IPS-NIHi7 (cell line): ENCODE measurements around the gene SLC36A3.
"Not testable (repeated sequence)": the region's sequence is repeated elsewhere in the genome, so short reads cannot be mapped to it uniquely, and the experiment has no call there.

Source experiments
- DNase-seq: peaks from one replicate; pipeline ENCODE4 v3.0.0; 2012; ENCODE audit warnings: mixed read lengths; ENCODE audit errors: extremely low spot score

Gene SLC36A3

DNA sequence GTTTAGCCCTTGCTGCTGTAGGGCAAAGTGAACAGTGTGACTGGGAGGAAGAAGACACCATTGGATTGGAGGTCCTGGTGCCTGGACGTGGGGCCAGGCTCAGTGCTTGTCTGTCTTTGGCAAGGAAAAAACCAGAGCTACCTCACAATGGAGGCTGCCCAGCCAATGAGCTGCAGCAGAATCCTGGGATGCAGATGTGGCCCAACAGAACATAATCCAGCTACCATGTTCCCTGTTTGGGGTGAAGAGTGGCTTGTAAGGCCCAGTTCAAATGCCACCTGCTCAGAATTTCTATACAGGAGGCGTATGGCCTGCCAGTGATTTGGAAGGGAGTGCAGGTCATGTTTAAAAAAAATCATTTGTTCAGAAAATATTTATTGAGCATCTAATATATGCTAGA lies at the start of gene SLC36A3:
Gene SLC36A3 (minus strand): TSS at position 101 of the 400 bp plus-strand sequence. CDS start 412 bp downstream, outside the sequence.
- DNase-seq, result no peak

DNA sequence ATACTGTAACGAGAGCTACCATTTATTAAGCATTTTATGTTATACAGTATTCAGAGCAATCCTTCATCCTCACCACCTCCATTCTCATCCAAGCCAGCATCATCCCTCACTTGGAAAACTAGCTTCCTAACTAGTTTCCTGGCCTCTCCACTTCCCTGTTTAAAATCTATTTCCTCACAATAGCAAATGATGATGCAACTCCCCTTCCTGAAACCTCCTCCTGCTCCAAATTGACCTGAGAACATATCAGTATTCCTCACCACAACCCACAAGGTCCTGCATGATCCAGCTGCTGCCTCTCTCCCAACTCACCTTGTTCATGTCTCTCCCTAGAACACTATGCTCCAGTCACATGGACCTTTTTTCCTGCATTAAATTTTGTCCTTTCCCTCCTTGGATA lies 48.1 kb upstream of the SLC36A3 start:
- DNase-seq, result no peak

DNA sequence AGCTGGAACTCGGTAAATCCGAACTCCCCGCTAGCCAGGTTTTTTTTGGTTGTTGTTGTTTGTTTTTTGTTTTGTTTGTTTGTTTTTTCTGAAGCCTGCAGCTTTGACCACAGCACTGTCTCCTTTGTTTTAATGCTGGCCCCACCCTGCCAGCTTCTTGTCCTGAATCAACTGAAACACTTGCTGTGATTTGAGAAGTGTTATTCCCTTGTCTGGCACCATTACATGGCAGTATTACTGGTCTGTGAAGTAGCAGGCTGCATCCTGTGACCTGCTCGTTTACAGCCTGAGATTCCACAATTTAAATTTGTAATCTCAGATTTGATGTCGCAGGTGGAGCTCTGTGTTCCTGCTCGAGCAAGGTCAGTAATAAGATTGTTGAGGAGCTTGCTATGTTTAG lies 45.2 kb upstream of the SLC36A3 start:
- DNase-seq, result peak; percentile 45

DNA sequence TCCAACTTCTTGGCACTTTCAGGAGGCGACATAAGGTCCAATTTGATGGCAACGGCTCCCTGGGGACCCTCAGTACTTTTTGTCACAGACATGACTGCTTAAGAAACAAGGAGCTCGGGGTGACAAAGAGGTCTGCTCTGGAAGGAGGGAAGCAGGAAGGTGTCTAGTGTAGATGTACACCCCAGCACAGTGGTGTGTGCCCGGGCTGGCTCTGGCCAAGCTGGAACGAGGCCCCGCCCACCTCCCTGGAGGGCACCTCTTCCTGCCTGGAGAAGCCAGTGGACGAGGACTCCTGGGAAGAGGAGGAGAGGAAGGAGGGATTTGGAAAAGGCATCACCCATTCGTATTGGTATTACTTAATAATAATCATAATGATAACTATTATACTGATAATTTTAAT lies 43.8 kb upstream of the SLC36A3 start, which contains the start of gene SLC36A2:
Gene SLC36A2 (minus strand): TSS at position 191 of the 400 bp plus-strand sequence. CDS start 99 bp downstream, at position 92.
- no peak for DNase-seq

DNA sequence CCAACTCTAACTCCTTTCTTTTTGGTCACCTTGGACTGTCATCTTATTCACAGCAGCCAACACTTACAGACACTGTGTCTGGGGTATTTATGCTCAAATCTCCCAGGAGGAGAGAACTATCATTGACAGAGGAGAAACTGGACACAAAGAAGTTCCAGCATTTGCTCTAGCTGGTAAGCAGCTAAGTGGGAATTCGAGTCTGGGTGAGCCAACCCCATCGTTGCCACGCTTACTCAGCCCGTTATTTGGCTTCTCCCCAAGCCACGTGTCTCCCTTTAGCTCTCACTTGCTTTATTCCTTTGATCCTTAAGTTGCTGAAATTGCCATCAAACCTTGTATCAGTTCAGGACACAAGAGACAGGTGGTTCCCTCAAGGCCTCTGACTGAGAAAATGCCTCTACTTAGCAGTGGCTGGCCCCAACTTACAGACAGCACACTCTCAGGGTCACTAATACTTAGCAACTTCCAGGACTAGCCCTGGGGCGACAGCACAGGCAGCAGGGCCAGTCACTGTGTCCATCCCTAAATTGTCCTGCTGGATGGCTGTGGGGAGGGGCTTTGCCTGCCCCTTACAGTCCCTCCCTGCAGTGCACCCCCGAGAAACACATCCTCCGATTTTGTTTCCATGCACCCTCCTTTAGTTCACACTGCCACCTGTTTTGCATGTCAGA lies 42.4 kb upstream of the SLC36A3 start:
- no peak for DNase-seq

DNA sequence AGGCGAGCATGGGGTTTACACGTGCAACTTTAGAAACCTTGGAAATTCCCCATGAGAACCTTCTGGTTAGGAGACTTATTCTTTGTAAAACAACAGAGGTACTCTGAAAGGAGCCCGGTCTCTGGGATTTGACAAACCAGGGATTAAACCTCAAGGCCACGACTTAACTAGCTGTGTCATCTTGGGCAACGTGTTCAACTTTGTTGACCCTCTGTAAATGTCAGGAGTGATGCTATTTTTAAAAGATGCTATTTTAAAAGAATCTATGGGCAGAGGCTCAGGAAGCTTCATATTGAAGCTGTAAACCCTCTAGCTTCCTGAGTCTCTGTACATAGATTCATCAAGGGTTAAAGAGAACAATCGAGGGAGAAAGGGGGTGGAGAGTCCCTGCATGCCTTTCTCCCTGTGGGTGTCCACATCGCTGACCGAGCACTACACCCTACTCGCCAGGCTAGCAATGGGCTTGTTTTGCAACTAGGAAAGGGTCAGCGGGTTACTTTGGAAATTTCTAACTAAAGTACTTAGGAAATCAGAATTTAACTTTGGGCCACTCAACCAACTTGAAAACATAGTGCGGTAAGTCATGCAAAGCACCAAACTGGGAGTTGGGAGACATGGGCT lies 41.7 kb upstream of the SLC36A3 start:
- DNase-seq, result no peak

DNA sequence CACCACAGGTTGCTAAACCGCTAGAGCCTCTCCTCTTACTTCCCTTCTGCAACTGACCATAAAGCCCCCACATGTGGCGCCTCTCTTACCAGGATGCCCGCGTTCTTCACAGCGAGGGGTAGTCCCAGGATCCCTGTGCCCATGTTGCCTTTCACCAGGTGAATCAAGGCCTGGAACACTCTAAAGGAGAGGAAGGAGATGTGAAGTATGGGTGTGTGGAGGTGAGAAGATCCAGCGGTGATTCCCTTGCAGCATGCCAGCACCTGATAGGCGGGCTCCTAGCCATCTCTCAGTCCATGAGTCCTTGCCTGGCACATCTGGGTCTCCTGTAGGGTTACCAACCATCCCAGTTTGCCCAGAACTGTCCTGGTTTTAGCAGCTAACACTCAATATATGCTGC lies 40.5 kb upstream of the SLC36A3 start:
- no peak for DNase-seq

DNA sequence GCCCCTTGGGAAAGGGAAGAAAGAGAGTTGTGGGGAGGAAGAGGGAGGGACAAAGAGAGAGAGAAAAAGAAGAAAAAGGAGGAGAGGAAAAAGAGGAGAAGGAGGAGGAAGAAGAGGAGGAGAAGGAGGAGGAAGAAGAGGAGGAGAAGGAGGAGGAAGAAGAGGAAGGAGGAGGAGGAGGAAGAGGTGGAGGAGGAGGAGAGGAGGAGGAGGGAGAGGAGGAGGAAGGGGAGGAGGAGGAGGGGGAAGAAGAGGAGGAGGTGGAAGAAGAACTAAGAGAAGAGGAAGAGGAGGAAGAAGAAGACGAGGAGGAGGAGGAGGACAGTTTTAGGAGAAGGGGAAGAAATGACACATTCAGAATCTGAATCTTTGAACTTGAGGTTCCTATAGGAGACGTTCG lies 36.4 kb upstream of the SLC36A3 start:
- DNase-seq, result no peak

DNA sequence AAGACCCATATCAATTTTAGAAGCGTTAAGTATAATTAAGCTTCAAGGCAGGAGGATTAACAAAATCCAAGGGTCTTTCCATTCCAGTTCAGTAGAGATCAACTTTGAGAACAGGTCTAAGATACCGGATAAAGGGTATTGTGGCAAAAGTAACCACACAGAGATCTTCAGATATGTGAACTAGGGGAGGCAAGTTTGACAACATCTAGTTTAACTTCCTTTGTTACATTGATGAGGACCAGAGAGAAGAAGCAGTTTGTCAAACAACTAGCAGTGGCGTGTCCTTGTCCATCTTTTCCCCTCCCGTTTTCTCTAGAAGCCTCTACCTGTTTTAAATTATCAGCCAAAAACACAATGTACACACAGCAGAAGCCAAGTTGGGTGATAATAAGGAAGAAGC lies 35.2 kb upstream of the SLC36A3 start:
- DNase-seq, result no peak

DNA sequence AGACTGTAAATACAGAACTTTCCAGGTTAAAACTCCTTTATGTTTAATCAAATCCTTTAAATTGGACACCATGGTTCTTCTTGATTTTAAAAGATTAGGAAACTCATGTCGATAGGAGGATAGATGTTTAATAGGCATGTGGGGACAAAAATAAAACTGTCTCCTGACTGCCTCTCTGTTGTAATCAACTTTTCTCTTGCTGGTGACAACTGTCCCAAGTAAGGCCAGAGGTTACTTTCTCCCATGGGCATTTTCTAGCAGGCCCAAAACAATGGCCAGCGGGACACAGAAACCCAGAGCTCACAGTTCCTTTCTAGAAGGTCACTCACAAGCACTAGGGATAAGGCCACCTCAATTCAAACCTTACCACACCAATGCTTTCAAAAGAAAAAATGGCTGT lies 29.3 kb upstream of the SLC36A3 start:
- DNase-seq, result no peak

DNA sequence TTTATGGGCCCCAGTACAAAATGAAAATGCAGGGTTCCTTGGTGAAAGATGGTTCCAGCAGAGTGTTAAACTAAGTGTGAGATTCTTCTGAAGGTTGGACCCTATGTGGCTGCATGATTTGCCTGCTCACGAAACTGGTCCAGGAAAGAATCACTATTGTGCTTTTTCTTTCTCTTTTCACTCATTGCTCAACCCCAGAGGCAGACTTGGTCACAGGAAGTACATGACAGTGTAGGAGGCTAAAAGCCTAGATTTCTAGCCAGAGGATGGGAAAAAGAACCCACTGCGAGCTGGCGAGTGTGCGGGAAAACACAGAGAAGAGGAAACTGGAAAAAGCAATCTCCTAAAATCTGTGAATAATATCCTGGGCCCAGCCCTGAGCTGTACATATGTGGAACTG lies 25.2 kb upstream of the SLC36A3 start:
- DNase-seq, result no peak

DNA sequence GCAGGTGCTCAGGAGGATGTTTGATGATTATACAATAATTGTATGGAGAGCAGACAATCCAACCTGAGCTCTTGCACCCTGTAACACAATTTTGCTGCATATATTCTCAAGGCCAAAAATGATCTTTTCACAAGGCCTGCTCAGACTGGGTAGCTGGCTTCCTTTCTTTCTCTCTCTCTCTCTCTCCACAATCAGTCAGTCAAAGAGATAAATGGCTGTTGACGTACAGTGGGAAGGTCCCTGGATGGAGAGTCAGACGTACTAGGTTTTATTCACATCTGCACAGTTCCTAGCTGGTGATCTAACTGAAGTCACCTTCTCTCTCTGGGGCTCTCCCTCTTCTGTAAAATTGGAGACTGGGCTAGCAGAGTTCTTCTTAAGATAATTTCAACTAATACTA lies 24.0 kb upstream of the SLC36A3 start:
- DNase-seq, result no peak

DNA sequence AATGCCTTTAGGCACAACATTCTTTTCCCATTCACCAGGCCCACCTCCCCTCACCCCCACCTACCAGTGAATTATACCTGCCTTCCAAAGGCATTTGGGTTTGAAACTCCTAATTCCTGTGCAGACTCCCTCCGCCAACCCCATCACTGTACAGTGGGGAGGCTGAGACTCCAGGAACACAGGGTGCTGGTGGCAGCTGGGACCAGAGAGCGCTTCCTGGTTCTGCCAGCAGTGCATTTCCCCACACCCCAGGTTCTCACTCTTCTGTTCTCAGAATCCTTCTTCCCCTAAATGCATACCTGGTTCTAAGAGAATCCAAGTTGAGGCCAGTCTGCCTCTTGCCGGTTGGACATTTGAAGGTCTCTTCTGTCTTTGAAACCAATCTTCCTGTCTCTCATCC lies 22.7 kb upstream of the SLC36A3 start:
- no peak for DNase-seq

DNA sequence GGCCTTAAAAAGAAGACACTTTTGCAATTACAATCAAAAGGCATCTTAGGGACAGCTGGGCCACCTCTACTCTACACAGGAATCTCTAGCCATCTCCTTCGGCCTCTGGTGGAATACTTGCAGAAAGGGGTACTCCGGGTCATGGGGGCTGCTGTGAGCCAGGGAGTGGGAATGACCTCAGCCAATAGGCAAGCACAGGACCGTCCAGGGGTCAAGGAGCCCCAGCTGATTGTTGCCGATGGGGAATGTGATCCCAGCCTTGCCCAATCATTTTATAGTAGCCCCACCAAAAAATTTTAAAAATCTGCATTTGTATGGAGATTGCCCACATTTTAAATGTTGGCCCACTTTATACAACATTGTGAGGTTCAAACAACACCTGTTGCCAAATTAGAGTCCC lies 16.9 kb upstream of the SLC36A3 start:
- no peak for DNase-seq

DNA sequence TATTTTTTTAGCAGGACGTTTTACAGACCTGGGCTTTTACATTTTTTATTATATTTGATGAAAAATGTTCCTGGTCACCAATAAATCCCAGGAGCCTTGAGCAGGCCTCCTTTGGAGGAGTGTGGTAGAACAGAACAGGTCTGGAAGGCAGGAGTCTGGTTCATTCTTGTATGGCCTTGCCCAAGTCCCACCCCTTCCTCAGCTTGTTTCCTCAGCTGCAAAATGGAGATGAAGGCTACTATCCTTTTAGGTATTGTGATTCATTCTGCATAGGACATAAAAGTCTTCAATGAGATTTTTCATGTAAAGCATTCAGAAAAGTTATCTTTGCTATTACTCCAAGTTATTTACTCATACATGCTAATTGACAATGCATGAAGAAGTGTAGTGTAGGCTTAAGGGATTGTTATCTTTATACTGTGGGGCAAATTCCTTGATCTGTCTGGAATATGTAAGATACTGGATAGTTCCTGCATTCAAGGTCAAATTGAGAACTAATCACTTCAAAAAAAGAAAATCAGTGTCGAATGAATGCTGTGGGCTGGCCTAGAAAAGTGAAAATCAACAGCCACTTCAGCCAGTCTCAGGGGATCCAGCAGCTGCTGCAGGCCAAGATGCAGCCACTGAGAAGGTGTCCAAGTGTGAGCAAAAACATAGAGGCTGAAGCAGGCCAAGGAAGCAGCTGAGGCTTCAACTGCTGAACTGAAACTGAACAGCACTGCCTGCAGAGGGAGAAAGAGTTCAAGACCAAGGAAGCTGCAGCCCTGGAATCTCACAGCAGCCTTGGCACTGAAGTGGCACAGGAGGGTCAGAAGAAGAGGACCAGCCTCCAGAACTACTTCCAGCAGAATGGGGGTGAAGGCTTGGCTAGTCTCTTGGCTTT lies 15.5 kb upstream of the SLC36A3 start:
- peak; percentile 50 for DNase-seq

DNA sequence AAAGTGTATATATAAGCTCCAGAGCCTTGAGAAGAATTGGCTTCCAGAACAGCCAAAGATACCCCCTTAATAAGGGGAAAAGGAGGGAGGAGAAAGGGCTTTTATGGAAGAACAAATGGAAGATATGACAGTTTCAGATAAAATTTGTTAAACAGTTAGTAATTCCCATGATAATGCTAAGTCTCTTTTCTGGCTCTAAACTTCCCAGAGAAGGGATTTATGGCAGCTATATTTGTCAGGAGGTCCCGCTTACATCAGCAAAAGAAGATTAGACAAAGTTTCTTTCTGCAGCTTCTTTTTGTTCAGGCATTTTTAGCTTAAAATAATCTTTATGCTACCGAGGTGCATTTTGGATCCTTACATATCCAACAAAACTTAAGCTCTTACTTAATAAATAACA lies 14.3 kb upstream of the SLC36A3 start:
- DNase-seq, result no peak

DNA sequence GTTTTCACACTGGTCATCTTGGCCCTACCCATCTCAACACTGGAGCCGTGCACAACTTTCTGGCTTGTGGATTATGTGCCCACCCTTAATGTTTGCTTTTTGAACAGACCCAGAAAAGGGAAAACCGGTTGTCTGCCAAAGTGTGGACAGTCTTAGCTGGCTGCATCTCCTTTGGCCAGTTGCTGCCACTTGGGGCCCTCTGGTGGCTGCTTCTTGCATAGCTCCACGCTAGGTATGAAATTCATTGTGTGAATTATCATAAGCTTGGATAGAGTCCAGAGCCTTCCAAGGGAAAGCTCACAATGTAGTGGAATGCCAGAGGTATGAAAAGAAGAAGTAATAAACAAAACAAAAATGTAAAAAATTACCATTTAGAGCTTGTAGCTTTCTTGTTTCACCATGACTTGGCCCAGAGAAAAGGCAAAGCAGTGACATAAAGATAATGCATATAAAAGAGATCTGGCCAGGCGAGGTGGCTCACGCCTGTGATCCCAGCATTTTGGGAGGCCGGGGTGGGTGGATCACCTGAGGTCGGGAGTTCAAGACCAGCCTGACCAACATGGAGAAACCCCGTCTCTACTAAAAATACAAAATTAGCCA lies 12.5 kb upstream of the SLC36A3 start:
- DNase-seq, result peak; percentile 83

DNA sequence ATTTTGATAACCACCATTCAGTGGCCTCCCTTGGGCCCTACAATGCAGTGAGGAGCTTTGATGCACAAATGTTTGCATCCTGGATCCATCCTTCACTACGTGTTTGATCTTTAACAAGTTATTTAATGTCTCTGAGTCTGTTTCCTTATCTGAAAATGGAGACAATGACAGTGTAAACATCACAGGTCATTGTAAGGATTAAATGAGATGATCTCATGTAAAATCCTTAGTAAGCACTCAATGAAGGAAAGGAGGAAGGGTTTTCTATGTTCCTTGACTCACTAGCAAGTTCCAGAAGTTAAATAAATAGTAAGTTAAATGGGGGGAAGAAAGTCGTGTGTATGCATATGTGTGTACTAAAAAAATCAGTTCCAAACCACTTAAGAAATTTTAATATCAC lies 9.8 kb upstream of the SLC36A3 start:
- DNase-seq, result no peak

DNA sequence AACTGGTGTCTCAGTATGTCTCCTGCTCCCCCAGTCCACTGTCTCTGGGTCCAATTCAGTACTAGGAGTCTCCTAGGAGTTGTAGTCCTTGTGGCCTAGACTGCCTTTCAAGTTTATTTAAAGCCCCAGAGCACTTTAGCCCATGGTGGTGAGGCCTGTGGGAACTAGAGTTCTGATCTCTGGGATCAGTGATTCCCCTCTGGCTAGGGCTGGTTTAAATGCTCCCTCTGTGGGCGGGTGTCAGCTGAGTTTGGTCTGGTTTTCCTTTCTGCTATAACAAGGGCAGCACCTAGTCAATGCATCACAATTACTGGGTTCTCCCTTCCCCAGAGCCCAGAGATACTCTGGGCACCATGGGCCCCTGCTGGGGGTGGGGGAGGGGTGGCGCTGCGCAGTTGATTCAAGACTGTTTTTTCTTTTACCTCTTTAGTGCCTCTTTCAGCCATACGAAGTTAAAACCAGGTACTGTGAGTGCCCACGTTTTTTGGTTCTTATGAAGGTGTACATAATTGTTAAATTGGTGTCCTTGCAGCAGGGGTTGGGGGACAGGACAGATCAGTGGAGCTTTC lies 9.3 kb upstream of the SLC36A3 start:
- DNase-seq, result no peak

DNA sequence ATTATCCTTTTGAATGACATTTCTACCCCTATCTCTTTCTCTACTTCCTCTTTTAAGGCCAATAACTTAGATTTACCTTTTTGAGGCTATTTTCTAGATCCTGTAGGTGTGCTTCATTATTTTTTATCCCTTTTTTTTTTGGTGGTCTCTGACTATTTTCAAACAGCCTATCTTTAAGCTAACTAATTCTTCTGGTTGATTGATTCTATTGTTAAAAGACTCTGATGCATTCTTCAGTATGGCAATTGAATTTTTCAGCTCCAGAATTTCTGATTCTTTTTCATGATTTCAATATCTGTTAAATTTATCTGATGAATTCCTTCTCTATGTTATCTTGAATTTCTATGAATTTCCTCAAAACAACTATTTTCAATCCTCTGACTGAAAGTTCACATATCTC lies 7.4 kb upstream of the SLC36A3 start:
- no peak for DNase-seq

DNA sequence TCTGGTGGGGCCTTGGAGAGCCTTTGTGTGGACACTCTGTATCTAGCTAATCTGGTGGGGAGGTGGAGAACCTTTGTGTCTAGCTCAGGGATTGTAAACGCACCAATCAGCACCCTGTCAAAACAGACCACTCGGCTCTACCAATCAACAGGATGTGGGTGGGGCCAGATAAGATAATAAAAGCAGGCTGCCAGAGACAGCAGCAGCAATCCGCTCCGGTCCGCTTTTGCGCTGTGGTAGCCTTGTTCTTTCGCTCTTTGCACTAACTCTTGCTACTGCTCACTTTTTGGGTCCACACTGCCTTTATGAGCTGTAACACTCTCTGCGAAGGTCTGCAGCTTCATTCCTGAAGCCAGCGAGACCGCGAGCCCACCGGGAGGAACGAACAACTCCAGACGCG lies 6.3 kb upstream of the SLC36A3 start:
- not testable (repeated sequence) for DNase-seq

DNA sequence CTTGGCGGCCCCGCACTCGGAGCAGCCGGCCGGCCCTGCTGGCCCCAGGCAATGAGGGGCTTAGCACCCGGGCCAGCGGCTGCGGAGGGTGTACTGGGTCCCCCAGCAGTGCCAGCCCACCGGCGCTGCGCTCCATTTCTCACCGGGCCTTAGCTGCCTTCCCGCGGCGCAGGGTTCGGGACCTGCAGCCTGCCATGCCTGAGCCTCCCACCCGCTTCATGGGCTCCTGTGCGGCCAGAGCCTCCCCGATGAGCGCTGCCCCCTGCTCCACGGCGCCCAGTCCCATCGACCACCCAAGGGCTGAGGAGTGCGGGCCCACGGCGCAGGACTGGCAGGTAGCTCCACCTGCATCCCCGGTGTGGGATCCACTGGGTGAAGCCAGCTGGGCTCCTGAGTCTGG lies 5.7 kb upstream of the SLC36A3 start:
- not testable (repeated sequence) for DNase-seq
